Medulla oblongata (tissue), 1 donor: ENCODE data around the gene CTRB2.
"Not testable (repeated sequence)": the region's sequence is repeated elsewhere in the genome, so short reads cannot be mapped to it uniquely, and the experiment has no call there.

Experiments used
- DNase-seq: peaks from one replicate; pipeline ENCODE4 v3.0.0-alpha.2; 2015; ENCODE audit errors: extremely low spot score

CTRB2 gene

DNA sequence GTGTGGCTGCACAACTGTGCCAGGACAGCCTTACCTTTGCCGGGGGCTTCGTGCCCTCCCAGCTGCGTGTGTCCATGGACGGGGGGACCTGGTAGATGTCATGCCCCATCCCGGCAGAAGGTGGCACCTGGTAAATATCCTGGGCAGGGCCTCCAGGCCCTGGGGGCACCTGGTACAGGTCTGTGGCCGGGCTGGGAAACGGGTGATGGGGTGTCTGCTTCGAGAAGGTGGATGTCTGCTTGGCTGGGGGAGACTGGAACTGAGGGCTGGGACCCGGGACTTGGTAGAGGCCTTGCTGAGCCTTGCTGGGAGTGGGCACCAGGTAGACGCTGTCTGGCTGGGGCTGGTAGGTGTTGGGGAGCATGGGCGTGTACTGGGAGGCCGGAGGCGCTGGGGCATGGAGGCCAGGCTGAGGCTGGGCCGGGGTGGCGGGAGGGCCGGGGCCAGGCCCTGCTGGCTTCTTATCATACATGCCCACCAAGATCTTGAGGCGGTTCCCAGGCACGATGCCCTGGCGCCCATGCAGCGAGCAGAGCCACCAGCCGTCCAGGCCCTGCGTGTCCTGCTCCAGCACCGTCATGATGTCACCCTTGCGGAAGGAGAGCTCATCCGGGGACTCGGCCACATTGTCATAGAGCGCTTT is 35.6 kb upstream of the CTRB2 start:
- not testable (repeated sequence) for DNase-seq

- no peak for DNase-seq
Observed at GRCh38 chr16:75241955-75242354, 35.0 kb upstream of the CTRB2 start.

DNA sequence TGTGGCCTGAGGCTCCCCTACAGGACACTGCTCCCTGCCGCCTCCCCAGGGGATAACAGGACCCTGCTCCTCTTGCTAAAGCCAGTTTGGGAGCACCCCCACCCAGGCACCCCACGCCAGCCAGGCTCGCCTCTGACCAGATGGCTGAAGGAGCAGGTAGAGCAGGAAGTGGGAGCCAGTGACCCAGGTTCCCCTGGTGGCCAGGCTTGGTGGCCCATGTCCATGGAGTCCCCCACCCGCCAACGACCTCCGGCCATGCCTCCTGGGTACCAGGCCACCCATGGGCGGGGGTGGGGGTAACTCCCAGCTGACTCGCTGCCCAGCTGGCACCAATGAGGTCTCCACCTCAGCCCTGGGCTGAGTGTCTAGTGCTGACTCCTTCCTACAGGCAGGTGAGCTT is 34.5 kb upstream of the CTRB2 start:
- DNase-seq, result no peak

DNA sequence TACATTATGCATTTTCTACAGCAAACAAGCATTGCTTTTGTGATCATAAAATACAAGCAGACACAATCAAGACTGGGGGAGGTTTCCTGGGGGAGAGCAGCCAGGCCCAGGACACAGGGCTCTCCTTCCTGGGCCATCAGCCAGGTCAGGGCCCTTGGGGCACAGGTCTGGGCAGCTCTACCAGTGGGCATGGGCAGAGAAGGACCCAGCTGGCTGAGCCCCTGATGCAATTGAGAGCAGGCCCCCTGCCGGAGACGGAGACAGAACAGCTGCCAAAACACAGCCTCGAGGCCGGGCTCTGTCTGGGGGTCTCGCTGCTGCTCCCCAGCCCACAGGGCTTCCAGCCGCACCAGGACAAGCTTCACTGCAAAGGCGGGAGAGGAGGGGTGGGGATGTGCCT is 33.7 kb upstream of the CTRB2 start:
- DNase-seq, result not testable (repeated sequence)

- no peak for DNase-seq
Observed at GRCh38 chr16:75239542-75240122, 32.7 kb upstream of the CTRB2 start.

- no peak for DNase-seq
Observed at GRCh38 chr16:75238853-75239541, 32.0 kb upstream of the CTRB2 start.

DNA sequence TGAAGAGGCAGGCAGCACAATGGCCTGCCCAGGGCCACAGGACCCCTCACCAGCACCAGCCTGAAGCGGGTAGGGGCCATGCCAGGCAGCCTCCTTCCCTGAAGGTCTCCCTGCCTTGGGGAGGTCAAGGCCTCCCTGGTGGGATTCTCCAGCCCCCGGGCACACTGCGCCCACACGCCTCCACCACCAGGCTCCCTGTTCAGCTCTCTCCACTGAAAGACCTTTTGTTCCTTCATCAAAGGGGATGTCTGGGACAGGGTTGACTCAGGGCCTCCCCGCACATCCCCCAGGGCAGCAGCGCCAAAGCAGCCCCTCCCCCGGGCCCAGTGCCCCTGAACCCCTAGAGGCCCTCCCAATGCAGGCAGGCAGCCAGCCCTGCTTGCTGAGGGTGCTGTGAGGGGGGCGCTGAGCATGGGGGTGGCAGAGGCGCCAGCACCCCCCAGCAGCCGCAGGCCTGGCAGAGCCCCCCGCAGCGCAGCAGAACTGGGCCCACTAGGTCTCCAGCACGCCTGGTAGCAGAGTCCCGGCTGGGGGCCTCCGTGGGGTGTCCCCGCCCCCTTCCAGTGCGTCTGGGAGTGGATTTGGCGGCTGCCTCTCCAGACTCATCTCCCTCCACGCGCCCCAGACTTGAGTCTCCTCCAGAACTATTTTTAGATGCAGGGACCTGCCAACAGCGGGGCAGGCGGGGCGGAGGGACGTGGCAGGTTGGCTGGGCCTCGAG is 31.3 kb upstream of the CTRB2 start:
- DNase-seq, result peak; percentile 91

- DNase-seq, result peak; percentile 37
Observed at GRCh38 chr16:75237398-75238131, 30.6 kb upstream of the CTRB2 start.

DNA sequence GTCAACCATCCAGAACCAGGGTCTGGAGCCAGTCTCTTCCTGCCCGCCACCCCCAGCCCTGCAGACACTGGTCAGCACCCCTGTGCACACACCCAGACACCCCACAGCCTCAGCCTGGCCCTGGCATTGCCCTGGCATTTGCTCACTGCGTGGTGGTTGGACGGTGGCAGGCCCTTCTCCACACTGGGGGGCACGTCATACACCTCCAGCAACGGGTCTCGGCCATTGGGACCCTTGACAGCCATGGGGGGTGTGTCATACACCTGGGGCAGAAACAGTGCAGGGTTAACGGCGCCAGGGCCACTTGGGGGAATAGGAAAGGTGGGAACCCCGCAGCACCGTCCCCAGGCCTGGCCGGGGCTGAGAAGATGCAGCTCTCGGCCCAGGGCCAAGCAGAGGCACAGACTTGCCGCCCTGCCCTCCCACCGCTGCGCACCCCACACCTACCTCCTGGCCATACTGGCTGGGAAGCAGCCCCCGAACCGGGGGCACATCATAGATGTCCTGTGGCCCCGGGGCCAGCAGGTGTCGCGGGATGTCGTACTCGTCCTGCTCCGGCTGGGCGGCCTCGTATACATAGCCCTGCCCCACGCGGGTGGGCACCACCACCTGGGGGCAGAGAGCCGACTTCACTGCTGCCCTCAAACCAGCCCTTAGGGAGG is 29.9 kb upstream of the CTRB2 start:
- no peak for DNase-seq

DNA sequence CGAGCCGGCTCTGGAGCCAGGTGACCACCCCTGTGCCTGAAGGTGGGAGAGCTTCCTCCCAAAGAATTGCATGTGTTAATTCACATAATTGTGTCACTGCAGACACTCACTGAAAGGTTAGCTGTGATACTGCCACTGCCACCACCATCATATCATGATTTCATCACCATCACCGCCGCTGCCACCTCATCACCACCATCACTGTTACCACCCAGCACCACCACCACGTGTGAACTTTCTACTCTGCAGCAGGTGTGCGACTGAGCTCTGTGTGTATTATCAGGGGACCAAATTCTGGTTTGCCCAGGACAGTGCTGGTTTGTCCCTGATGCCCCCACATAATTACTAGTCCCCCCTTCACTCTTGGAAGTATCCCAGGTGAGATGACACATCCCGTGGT is 29.3 kb upstream of the CTRB2 start:
- DNase-seq, result no peak

GRCh38 chr16:75235721-75236193 is 28.8 kb upstream of the CTRB2 start:
- no peak for DNase-seq

GRCh38 chr16:75234856-75235696 is 28.1 kb upstream of the CTRB2 start:
- DNase-seq, result no peak

DNA sequence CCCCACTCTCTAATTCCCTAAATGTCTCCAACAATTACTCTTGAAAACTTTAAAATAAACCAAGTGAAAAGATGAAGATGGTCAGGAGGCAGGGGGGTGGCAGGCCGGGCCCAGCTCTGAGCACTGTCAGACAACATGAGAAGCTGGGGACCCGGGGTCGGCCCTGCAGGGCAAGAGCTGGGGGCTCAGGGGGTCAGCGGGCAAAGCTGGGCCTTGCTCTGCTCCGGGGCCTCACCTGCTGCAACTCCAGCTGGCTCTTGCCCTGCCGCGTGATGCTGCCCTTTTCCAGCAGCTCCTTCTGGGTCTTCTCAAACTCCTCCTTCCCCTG is 26.6 kb upstream of the CTRB2 start:
- no peak for DNase-seq

DNA sequence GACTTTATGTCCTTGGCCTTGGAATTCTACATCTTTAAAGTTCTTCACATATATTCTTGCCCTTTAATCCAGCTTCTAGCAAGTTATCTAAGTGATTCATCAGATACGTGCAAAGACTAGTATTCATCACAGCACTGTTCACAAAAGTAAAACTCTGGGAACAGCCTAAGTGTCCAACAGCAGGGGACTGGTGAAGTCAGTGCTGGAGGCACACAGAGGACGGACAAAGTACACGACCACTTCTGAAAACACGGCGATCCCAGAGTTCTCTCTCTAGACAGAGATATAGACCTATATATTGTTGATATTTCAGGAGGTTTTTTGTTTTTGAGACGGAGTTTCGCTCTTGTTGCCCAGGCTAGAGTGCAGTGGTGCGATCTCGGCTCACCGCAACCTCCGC is 24.6 kb upstream of the CTRB2 start:
- DNase-seq, result no peak

DNA sequence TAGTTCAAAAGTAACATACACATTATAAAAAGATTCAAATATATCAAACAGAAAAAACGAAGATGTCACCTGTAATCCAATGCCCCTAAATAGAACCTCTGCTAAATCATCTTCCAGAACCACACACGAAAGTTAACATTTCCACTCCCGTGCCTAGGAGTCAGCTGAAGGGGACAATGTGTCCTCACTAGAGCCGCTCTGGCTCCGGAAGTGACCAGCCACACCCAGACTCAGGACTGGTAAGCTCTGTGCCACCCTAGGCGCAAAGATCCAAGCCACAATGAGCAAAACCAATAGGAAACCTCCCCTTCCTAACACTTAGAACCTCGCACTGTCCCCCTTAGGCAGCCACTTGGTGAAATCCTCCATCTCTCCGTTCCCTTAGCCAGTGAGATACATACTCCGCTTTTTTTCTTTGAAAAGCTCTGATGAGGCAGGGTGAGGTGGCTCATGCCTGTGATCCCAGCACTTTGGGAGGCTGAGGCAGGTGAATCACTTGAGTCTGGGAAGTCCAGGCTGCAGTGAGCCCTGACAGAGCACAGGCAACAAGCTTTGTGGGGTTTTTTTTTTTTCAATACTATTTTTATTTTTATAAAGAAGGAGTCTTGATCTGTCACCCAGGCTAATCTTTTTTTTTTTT is 23.6 kb upstream of the CTRB2 start:
- DNase-seq, result no peak

DNA sequence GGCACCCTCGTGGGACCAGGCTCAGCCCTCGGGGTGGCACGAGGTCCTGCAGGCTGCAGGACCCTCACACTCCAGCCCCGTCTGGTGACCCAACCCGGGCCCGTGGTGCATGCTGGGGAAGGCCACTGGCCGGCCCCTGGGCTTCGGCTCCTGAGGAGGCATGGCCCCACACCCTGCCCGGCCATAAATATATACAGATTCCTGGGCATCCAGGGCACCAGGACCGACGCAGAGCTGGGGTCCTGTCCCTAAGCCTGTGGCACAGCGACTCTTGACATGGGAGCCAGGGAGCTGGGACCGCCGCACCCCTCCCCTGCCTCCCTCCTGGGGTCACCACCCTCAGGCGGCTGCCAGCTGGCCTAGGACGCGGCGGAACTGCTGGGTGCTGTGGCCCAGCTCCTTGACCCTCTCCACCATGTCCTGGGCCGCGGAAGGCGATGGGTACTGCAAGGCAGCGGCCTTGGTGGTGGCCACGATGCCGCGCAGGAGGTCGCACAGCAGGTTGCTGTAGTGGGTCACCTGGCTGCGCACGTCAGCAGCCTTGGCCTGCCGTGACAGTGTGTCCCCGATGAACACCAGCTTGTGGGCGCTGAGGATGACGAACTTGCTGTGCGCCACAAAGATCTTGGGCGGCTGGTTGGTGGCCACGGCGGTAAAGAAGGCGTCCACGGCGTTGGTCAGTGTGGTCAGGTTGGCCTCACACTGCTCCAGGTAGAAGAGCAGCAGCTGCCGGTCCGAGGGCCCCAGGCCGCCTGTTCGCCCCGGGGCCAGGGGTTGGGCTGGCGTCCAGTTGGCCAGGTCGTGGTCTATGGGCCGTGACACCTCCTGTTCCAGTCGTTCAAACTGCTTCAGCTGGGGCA is 22.4 kb upstream of the CTRB2 start:
- no peak for DNase-seq

- no peak for DNase-seq
Observed at GRCh38 chr16:75228143-75228976, 21.4 kb upstream of the CTRB2 start.
